GM12874 (cell line): ENCODE measurements around the gene LENG8.

Experiments
- TF ChIP-seq, protein P1 (sequence below): IDR thresholded peaks from 2 replicates; pipeline ENCODE4 v1.5.1; 2011; ENCODE audit warnings: low read depth, mild to moderate bottlenecking, control low read depth, low read length, moderate library complexity; ENCODE audit not compliant: insufficient read depth

Gene LENG8

GRCh38 chr19:54456423-54457373 lies 7.7 kb downstream of the LENG8 start:
- TF ChIP-seq, protein P1, sequence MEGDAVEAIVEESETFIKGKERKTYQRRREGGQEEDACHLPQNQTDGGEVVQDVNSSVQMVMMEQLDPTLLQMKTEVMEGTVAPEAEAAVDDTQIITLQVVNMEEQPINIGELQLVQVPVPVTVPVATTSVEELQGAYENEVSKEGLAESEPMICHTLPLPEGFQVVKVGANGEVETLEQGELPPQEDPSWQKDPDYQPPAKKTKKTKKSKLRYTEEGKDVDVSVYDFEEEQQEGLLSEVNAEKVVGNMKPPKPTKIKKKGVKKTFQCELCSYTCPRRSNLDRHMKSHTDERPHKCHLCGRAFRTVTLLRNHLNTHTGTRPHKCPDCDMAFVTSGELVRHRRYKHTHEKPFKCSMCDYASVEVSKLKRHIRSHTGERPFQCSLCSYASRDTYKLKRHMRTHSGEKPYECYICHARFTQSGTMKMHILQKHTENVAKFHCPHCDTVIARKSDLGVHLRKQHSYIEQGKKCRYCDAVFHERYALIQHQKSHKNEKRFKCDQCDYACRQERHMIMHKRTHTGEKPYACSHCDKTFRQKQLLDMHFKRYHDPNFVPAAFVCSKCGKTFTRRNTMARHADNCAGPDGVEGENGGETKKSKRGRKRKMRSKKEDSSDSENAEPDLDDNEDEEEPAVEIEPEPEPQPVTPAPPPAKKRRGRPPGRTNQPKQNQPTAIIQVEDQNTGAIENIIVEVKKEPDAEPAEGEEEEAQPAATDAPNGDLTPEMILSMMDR, result no peak

DNA sequence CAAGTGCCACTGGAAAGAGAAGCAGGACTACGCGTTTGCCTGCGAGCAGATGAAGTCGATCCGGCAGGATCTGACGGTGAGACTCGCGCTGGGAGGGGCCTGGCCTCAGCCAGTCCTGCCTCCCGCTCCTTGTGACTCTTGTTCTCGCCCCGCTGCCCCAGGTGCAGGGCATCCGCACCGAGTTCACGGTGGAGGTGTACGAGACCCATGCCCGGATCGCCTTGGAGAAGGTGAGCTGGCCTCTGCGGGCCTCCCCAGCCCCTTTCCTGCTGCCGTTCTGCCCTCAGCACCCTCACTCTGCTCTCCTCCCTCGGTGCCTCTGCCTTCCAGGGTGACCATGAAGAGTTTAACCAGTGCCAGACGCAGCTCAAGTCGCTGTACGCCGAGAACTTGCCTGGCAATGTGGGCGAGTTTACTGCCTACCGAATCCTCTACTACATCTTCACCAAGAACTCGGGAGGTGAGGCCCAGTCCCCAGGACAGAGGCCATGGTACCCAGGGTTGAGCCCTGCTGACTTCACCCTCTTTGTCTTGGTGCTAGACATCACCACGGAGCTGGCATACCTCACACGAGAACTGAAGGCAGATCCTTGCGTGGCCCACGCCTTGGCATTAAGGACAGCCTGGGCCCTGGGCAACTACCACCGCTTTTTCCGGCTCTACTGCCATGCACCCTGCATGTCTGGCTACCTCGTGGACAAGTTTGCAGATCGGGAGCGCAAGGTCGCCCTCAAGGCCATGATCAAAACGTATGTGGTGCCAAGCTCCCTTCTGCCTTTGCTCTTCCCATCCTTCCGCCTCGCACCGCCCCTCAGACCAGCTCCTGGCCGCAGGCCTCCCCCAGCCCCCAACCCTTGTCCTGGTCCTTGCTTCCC lies 9.0 kb downstream of the LENG8 start:
- TF ChIP-seq, protein P1, result no peak

DNA sequence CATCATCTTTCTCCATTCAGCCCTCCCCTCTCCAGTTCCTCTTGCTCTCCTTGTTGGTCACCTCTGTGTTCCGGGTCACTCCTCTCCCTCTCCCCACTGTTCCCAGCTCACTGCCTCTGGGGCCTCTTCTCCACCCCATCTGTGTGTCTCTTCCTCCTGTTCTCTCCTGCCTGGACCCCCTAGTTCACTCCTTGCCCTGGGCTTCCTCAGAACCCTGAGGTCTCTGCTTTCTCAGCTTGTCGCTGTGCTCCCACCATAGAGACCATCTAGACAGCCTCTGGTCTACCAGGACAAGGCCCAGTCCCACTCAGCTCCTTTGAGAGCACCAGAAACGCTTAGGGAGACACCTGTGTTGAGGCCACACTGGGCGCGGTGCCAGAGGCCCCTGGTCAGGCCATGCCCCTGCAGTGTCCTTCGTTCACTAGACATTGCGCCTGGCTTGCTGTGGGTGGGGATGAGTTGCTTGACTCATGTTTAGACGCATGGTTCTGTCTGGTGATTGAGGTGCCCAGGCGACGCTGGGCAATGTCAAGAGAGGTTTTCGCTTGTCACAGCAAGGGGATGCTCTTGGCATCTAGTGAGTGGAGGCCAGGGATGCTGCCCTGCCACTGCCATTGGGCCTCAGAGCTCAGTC lies 9.8 kb downstream of the LENG8 start:
- TF ChIP-seq, protein P1, result no peak

- TF ChIP-seq, protein P1, result no peak
Measured at GRCh38 chr19:54459282-54460229, 10.6 kb downstream of the LENG8 start.

GRCh38 chr19:54460230-54461005 lies 11.4 kb downstream of the LENG8 start:
- TF ChIP-seq, protein P1, result no peak

- TF ChIP-seq, protein P1, result no peak
Measured at GRCh38 chr19:54461210-54461609, 12.2 kb downstream of the LENG8 start.
